Activated CD4-positive, alpha-beta T cell treated with anti-CD3 and anti-CD28 coated beads, Interleukin-10, Interleukin-2, amounts not matched to agents 100 ng/mL and 50 ng/mL, durations not matched to agents 16 hours and 8 hours (primary cell): Measurements from ENCODE around the gene LHX3.

Experiments
- DNase-seq: peaks from one replicate; pipeline ENCODE4 v3.0.0-alpha.2; 2020

LHX3 gene

GRCh38 chr9:136204838-136205706 is at the start of gene LHX3:
LHX3 (minus strand) TSS chr9:136205128; CDS start chr9:136205012, 116 bp downstream.
- DNase-seq, result peak; percentile 11

GRCh38 chr9:136253246-136254130 is 48.6 kb upstream of the LHX3 start:
- no peak for DNase-seq

- DNase-seq, result no peak
Observed at GRCh38 chr9:136252846-136253245, 47.9 kb upstream of the LHX3 start.

DNA sequence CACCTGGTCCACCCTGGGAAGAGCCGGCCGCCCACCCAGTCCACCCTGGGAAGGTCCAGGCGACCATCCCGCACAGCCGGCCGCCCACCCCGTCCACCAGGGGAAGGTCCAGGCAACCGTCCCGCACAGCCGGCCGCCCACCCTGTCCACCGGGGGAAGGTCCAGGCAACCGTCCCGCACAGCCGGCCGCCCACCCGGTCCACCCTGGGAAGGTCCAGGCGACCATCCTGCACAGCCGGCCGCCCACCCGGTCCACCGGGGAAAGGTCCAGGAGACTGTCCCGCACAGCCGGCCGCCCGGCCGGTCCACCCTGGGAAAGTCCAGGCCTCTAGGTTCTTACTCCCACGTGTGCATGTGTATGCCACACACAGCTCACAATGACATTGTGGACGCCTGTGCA is 47.4 kb upstream of the LHX3 start:
- no peak for DNase-seq

GRCh38 chr9:136251264-136252115 is 46.6 kb upstream of the LHX3 start:
- DNase-seq, result no peak

DNA sequence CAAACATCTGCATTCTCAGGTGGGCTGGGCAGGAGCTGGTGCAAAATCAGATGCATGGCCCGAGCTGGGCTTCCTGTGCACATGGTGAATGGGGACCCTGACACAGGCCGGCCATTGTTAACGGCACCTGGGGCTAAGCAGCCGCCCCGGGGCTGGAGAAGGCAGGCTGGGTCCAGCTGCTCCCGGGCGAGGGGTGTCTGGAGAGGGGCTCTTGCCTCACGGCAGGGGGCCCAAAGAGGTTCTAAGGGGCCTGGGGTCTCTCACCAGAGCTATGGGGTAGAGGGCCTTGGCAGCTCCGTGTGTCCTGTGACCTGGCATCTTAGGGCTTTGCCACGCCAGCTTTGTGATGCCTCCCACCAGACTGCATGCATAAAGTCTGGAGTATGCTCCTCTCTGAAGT is 45.7 kb upstream of the LHX3 start:
- no peak for DNase-seq

DNA sequence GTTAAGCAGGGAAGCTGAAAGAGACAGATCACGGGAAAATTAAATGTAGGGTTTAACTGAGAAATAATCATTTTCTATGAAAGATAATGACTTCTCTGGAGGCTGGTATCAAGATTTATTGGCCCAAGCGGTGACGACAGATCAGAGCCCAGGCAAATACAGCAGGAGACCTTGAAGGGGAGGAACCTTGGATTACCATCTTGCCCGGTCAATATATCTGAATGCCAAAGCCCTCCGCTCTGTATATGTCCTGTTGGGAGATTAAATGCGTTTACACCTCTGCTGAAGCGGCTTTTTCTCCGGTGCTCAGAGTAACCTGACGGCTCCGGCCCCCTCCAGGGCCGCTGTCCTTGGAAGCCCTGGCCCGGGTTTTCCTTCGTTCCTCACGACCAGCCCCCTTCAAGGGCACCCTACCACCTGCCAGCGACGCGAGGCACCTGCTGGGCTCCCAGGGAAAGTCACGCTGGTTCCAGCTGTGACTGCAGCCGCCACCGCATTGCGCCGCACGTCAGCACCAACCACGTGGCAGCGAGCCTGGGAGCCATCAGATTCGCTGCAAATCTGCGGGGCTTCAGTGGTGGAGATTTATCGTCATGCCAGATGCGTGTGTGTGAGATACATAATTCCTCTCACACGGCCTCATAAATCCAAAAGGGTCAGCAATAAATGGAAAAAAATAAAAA is 45.1 kb upstream of the LHX3 start:
- DNase-seq, result no peak

- DNase-seq, result no peak
Observed at GRCh38 chr9:136248951-136249876, 44.3 kb upstream of the LHX3 start.

DNA sequence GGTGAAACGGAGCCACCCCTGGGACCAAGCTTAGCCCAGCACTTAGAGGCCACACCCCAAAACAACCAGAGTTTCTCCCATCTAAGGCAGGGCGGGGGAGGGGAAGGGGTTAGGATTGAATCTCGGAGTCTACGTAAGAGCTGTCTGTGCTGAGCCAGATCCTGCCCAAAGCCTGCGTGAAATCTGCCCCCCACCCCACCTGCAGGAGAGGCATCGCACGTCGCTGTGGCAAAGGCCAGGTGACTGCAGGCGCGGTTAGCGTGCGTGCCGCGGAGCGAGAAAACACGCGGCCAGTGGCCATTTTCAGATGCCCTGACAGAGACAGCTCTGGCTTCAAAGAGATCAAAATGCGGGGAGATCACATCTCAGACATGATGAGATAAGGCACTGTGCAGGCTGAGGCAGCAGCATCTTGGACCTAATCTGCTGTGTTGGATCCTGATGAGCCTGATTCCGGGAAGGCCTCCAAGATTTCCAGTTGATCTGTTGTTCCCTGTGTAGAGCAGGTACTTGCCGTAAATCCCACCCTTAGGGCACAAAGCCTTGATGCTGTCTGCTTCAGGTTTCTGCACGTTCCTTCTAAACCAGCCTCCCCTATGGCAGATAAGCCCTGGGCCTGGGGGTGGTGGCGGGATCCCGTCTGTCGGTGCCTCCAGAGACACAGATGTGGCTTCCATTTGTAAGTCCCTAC is 43.2 kb upstream of the LHX3 start:
- DNase-seq, result no peak

- no peak for DNase-seq
Observed at GRCh38 chr9:136247551-136247916, 42.6 kb upstream of the LHX3 start.

DNA sequence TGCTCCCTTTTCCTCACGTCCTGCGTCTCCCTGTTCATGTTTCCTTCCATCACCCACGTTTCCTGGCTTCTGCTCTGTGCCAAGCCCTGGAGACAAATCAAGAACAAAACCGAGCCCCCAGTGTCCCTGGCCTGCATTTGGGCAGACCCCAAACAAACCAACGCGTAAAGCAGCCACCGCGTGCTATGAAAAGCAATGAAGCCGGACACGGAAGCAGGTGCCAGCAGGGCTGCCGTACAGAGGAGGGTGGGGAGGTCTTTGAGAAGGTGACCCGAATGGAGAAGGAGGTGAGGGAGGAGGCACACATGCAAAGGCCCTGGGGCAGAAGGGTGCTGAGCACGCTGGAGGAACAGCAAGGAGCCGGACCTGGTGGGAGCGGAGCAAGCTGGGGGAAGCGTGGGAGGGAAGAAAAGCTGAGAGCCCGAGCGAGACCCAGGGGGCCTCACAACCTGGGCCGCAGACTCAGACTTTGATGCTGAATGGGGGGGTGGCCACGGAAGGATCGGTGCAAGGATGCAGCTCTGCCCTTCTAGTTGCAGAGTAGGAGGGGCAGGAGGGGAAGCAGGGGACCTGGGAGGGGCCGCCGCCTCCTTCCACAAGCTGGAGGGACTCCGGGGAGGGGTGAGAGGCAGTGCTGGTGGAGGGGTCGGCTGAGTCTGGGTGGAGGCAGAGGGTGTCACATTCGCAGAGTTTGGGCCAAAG is 42.1 kb upstream of the LHX3 start:
- no peak for DNase-seq

DNA sequence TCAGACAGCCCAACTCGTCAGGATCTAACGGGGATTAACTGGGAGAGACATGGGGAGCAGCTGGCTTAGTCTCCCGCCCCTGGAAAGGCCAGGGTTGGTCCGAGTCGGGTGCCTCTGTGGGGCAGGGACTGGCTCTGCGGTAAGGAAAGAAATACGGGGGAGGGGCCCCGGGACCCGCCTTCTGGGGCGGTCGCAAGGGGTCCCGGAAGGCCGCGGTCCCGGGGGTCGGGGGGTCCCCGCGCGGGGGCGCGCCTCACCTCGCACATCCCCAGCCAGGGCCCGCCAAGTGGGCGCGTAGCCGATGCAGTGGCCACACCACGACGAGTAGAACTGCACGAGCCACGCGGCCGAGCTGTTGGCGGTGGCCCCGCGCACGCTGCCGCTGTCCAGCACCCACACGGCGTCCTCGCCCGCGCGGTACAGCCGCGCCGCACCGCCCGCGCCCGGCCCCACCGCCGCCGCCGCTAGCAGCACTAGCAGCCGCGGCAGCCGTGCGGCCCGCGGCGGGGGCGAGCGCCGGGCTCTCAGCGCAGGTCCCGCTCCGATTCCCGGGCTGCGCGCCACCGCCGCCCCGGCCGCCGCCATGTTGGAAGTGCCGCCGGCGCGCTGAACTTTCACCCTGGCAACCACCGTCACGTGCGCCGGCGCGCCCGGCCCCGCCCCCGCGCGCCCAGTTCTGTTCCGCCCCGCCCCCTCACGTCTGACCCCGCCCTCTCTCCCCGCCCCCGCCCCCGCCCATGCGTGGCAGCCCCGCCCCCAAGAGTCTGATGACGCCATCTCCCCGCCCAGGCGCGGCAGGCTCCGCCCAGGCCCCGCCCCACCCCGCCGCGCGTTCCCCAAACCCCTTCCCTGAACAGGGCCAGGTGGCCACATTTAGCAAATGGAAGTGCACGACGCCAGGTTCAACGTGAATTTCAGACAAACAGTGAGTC is 40.6 kb upstream of the LHX3 start, which contains the start of gene QSOX2:
Gene QSOX2, minus strand, starts transcription at position 594 of the 932 bp plus-strand sequence. Its CDS starts 9 bp downstream, at position 585.
- peak; percentile 88 for DNase-seq

- DNase-seq, result no peak
Observed at GRCh38 chr9:136244969-136245218, 40.0 kb upstream of the LHX3 start.

GRCh38 chr9:136244122-136244968 is 39.4 kb upstream of the LHX3 start:
- DNase-seq, result peak; percentile 81

GRCh38 chr9:136243631-136244030 is 38.7 kb upstream of the LHX3 start:
- DNase-seq, result peak; percentile 57

DNA sequence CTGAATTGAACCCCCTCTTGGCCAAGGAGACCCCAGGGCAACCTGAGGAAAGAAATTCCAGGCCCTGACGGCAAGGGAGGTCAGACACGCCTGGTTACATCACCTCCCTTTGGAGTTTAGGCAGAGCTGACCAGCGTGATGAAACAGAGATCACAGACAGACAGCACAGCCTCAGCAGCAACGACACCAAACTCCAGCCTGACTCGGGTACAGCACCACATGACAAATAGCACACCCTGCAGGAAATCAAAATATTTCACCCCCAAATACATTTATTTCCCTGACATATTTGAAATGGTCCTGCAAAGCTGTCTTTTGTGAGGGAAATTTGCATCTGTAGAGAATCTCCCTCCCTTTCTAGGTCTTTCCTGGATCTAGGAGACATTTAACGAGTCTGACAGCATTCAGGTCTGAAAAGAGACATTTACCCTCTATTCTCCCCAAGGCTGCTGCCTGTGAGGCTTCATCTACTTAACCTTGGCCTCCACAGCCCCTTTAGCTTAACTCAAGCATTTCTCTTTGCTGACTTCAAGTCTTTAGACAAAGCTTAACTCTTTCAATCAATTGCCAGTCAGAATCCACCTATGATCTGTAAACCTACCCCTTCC is 38.1 kb upstream of the LHX3 start:
- no peak for DNase-seq

GRCh38 chr9:136242248-136242647 is 37.3 kb upstream of the LHX3 start:
- DNase-seq, result no peak
